ENCODE results near the gene PLK5.
"Not testable (repeated sequence)": the region's sequence is repeated elsewhere in the genome, so short reads cannot be mapped to it uniquely, and the experiment has no call there.

PLK5 gene

GRCh38 chr19:1516395-1516753 lies 7.5 kb upstream of the PLK5 start:
- H3K4me1 ChIP-seq (ENCODE audit: control insufficient read depth, insufficient read depth, low read length, poor library complexity, severe bottlenecking) = peaks cover 8% of the 10 kb centered on the region
- no peak for DNase-seq
- H3K27ac ChIP-seq (ENCODE audit: insufficient read depth, low read length, poor library complexity, severe bottlenecking) = no peak overlapping the region
- no peak overlapping the region for H3K4me3 ChIP-seq (ENCODE audit: insufficient read depth, low read depth, low read length, poor library complexity, severe bottlenecking)
- no peaks in the 10 kb centered on the region for H3K9me3 ChIP-seq (ENCODE audit: control insufficient read depth, low read length)
- H3K27me3 ChIP-seq (replicated peaks; ENCODE audit: control insufficient read depth, insufficient read depth, low read length, poor library complexity, severe bottlenecking) = no peaks in the 10 kb centered on the region
- no peaks in the 10 kb centered on the region for H3K36me3 ChIP-seq (ENCODE audit: control insufficient read depth, insufficient read depth, low read length)

GRCh38 chr19:1518471-1518870 lies 5.4 kb upstream of the PLK5 start:
- H3K4me3 ChIP-seq (ENCODE audit: insufficient read depth, low read depth, low read length, poor library complexity, severe bottlenecking) = no peak overlapping the region
- no peak overlapping the region for H3K27ac ChIP-seq (ENCODE audit: insufficient read depth, low read length, poor library complexity, severe bottlenecking)
- DNase-seq = no peak
- no peaks in the 10 kb centered on the region for H3K36me3 ChIP-seq (ENCODE audit: control insufficient read depth, insufficient read depth, low read length)
- no peaks in the 10 kb centered on the region for H3K27me3 ChIP-seq (replicated peaks; ENCODE audit: control insufficient read depth, insufficient read depth, low read length, poor library complexity, severe bottlenecking)
- peaks cover 4% of the 10 kb centered on the region for H3K4me1 ChIP-seq (ENCODE audit: control insufficient read depth, insufficient read depth, low read length, poor library complexity, severe bottlenecking)
- H3K9me3 ChIP-seq (ENCODE audit: control insufficient read depth, low read length) = no peaks in the 10 kb centered on the region

- not testable (repeated sequence) for H3K9me3 ChIP-seq (ENCODE audit: control insufficient read depth, low read length); H3K4me3 ChIP-seq (ENCODE audit: insufficient read depth, low read depth, low read length, poor library complexity, severe bottlenecking); DNase-seq; H3K36me3 ChIP-seq (ENCODE audit: control insufficient read depth, insufficient read depth, low read length); H3K27me3 ChIP-seq (replicated peaks; ENCODE audit: control insufficient read depth, insufficient read depth, low read length, poor library complexity, severe bottlenecking); H3K27ac ChIP-seq (ENCODE audit: insufficient read depth, low read length, poor library complexity, severe bottlenecking); H3K4me1 ChIP-seq (ENCODE audit: control insufficient read depth, insufficient read depth, low read length, poor library complexity, severe bottlenecking)
Measured at GRCh38 chr19:1519802-1520201, 4.1 kb upstream of the PLK5 start.

GRCh38 chr19:1520203-1520780 lies 3.6 kb upstream of the PLK5 start:
- Histone ChIP-seq H3K27me3 (replicated peaks; ENCODE audit: control insufficient read depth, insufficient read depth, low read length, poor library complexity, severe bottlenecking) (peaks cover 8% of the 10 kb centered on the region), H3K9me3 (ENCODE audit: control insufficient read depth, low read length) (no peaks in the 10 kb centered on the region), H3K36me3 (ENCODE audit: control insufficient read depth, insufficient read depth, low read length) (no peaks in the 10 kb centered on the region), H3K4me3 (ENCODE audit: insufficient read depth, low read depth, low read length, poor library complexity, severe bottlenecking) (no peak overlapping the region), H3K27ac (ENCODE audit: insufficient read depth, low read length, poor library complexity, severe bottlenecking) (no peak overlapping the region), H3K4me1 (ENCODE audit: control insufficient read depth, insufficient read depth, low read length, poor library complexity, severe bottlenecking) (no peaks in the 10 kb centered on the region)
- no peak for DNase-seq

GRCh38 chr19:1521636-1522035 lies 2.2 kb upstream of the PLK5 start:
- H3K27me3 ChIP-seq (replicated peaks; ENCODE audit: control insufficient read depth, insufficient read depth, low read length, poor library complexity, severe bottlenecking) = peaks cover 18% of the 10 kb centered on the region
- no peak overlapping the region for H3K27ac ChIP-seq (ENCODE audit: insufficient read depth, low read length, poor library complexity, severe bottlenecking)
- no peaks in the 10 kb centered on the region for H3K36me3 ChIP-seq (ENCODE audit: control insufficient read depth, insufficient read depth, low read length)
- no peaks in the 10 kb centered on the region for H3K4me1 ChIP-seq (ENCODE audit: control insufficient read depth, insufficient read depth, low read length, poor library complexity, severe bottlenecking)
- H3K4me3 ChIP-seq (ENCODE audit: insufficient read depth, low read depth, low read length, poor library complexity, severe bottlenecking) = no peak overlapping the region
- no peak for DNase-seq
- no peaks in the 10 kb centered on the region for H3K9me3 ChIP-seq (ENCODE audit: control insufficient read depth, low read length)

GRCh38 chr19:1522061-1522460 lies 1.8 kb upstream of the PLK5 start:
- Histone ChIP-seq H3K9me3 (ENCODE audit: control insufficient read depth, low read length) (no peaks in the 10 kb centered on the region), H3K36me3 (ENCODE audit: control insufficient read depth, insufficient read depth, low read length) (no peaks in the 10 kb centered on the region), H3K4me1 (ENCODE audit: control insufficient read depth, insufficient read depth, low read length, poor library complexity, severe bottlenecking) (no peaks in the 10 kb centered on the region), H3K27me3 (replicated peaks; ENCODE audit: control insufficient read depth, insufficient read depth, low read length, poor library complexity, severe bottlenecking) (peaks cover 18% of the 10 kb centered on the region), H3K4me3 (ENCODE audit: insufficient read depth, low read depth, low read length, poor library complexity, severe bottlenecking) (no peak overlapping the region), H3K27ac (ENCODE audit: insufficient read depth, low read length, poor library complexity, severe bottlenecking) (no peak overlapping the region)
- no peak for DNase-seq

GRCh38 chr19:1522838-1523237 lies 1.0 kb upstream of the PLK5 start:
- H3K27me3 ChIP-seq (replicated peaks; ENCODE audit: control insufficient read depth, insufficient read depth, low read length, poor library complexity, severe bottlenecking) = peaks cover 18% of the 10 kb centered on the region
- no peak for DNase-seq
- no peak overlapping the region for H3K27ac ChIP-seq (ENCODE audit: insufficient read depth, low read length, poor library complexity, severe bottlenecking)
- H3K4me3 ChIP-seq (ENCODE audit: insufficient read depth, low read depth, low read length, poor library complexity, severe bottlenecking) = no peak overlapping the region
- no peaks in the 10 kb centered on the region for H3K4me1 ChIP-seq (ENCODE audit: control insufficient read depth, insufficient read depth, low read length, poor library complexity, severe bottlenecking)
- no peaks in the 10 kb centered on the region for H3K9me3 ChIP-seq (ENCODE audit: control insufficient read depth, low read length)
- no peaks in the 10 kb centered on the region for H3K36me3 ChIP-seq (ENCODE audit: control insufficient read depth, insufficient read depth, low read length)

GRCh38 chr19:1524287-1524971 lies 552 bp downstream of the PLK5 start:
- no peak for DNase-seq
- Histone ChIP-seq H3K36me3 (ENCODE audit: control insufficient read depth, insufficient read depth, low read length) (no peaks in the 10 kb centered on the region), H3K9me3 (ENCODE audit: control insufficient read depth, low read length) (no peaks in the 10 kb centered on the region), H3K27me3 (replicated peaks; ENCODE audit: control insufficient read depth, insufficient read depth, low read length, poor library complexity, severe bottlenecking) (peaks cover 18% of the 10 kb centered on the region), H3K4me3 (ENCODE audit: insufficient read depth, low read depth, low read length, poor library complexity, severe bottlenecking) (no peak overlapping the region), H3K27ac (ENCODE audit: insufficient read depth, low read length, poor library complexity, severe bottlenecking) (no peak overlapping the region), H3K4me1 (ENCODE audit: control insufficient read depth, insufficient read depth, low read length, poor library complexity, severe bottlenecking) (no peaks in the 10 kb centered on the region)

GRCh38 chr19:1524972-1525325 lies 1.1 kb downstream of the PLK5 start:
- Histone ChIP-seq H3K4me3 (ENCODE audit: insufficient read depth, low read depth, low read length, poor library complexity, severe bottlenecking) (no peak overlapping the region), H3K4me1 (ENCODE audit: control insufficient read depth, insufficient read depth, low read length, poor library complexity, severe bottlenecking) (no peaks in the 10 kb centered on the region), H3K27me3 (replicated peaks; ENCODE audit: control insufficient read depth, insufficient read depth, low read length, poor library complexity, severe bottlenecking) (peaks cover 18% of the 10 kb centered on the region), H3K9me3 (ENCODE audit: control insufficient read depth, low read length) (no peaks in the 10 kb centered on the region), H3K36me3 (ENCODE audit: control insufficient read depth, insufficient read depth, low read length) (no peaks in the 10 kb centered on the region), H3K27ac (ENCODE audit: insufficient read depth, low read length, poor library complexity, severe bottlenecking) (no peak overlapping the region)
- DNase-seq = no peak

GRCh38 chr19:1525343-1525742 lies 1.5 kb downstream of the PLK5 start:
- no peaks in the 10 kb centered on the region for H3K36me3 ChIP-seq (ENCODE audit: control insufficient read depth, insufficient read depth, low read length)
- peaks cover 18% of the 10 kb centered on the region for H3K27me3 ChIP-seq (replicated peaks; ENCODE audit: control insufficient read depth, insufficient read depth, low read length, poor library complexity, severe bottlenecking)
- H3K27ac ChIP-seq (ENCODE audit: insufficient read depth, low read length, poor library complexity, severe bottlenecking) = no peak overlapping the region
- no peak for DNase-seq
- H3K4me3 ChIP-seq (ENCODE audit: insufficient read depth, low read depth, low read length, poor library complexity, severe bottlenecking) = no peak overlapping the region
- H3K9me3 ChIP-seq (ENCODE audit: control insufficient read depth, low read length) = no peaks in the 10 kb centered on the region
- H3K4me1 ChIP-seq (ENCODE audit: control insufficient read depth, insufficient read depth, low read length, poor library complexity, severe bottlenecking) = no peaks in the 10 kb centered on the region

Data from effector memory CD4-positive, alpha-beta T cell (primary cell).